ENCODE results near the gene MYO10.

MYO10 gene

GRCh38 chr5:16774806-16775205 is 161.3 kb downstream of the MYO10 start:
- Histone ChIP-seq H3K27me3 (ENCODE audit: insufficient read depth, low read depth) (no peaks in the 10 kb centered on the region), H3K79me2 (ENCODE audit: insufficient read depth, low read depth) (no peaks in the 10 kb centered on the region), H4K20me1 (ENCODE audit: insufficient read depth) (no peaks in the 10 kb centered on the region), H3K9ac (no peak overlapping the region), H3K4me3 (IDR thresholded peaks at IDR 0.05; ENCODE audit: insufficient read depth, low read depth, low read length) (no peak overlapping the region), H3K4me2 (no peak overlapping the region), H3K27ac (no peak overlapping the region), H2AFZ (ENCODE audit: low read depth) (no peak overlapping the region), H3K36me3 (ENCODE audit: insufficient read depth) (no peaks in the 10 kb centered on the region), H3K4me1 (ENCODE audit: low read depth, poor library complexity, severe bottlenecking) (no peaks in the 10 kb centered on the region)
- TF ChIP-seq, protein P1, sequence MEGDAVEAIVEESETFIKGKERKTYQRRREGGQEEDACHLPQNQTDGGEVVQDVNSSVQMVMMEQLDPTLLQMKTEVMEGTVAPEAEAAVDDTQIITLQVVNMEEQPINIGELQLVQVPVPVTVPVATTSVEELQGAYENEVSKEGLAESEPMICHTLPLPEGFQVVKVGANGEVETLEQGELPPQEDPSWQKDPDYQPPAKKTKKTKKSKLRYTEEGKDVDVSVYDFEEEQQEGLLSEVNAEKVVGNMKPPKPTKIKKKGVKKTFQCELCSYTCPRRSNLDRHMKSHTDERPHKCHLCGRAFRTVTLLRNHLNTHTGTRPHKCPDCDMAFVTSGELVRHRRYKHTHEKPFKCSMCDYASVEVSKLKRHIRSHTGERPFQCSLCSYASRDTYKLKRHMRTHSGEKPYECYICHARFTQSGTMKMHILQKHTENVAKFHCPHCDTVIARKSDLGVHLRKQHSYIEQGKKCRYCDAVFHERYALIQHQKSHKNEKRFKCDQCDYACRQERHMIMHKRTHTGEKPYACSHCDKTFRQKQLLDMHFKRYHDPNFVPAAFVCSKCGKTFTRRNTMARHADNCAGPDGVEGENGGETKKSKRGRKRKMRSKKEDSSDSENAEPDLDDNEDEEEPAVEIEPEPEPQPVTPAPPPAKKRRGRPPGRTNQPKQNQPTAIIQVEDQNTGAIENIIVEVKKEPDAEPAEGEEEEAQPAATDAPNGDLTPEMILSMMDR (conservative IDR thresholded peaks at IDR 0.05; ENCODE audit: low read depth, low read length), result no peak

GRCh38 chr5:16773991-16774390 is 162.1 kb downstream of the MYO10 start:
- no peak overlapping the region for H3K27ac ChIP-seq
- no peaks in the 10 kb centered on the region for H3K36me3 ChIP-seq (ENCODE audit: insufficient read depth)
- H2AFZ ChIP-seq (ENCODE audit: low read depth), result no peak overlapping the region

DNA sequence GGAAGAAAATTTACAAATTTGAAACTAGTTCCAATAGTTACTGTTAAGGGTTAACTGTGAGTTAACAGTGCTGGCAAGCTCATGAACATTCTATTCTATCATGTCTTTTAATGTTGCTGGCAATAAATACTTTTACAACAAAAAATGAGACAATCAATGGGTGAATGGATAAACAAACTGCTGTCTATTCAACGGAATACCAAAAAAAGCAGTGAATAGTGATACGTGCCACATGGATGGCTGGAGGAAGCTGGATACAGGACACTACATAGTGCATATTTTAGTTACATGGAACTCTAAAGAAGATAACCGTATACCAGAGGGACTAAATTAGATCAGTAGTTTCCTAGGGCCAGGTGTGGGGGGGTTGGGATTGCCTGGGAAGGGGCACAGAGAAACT is 163.5 kb downstream of the MYO10 start:
- Histone ChIP-seq H3K9ac (no peak overlapping the region), H2AFZ (ENCODE audit: low read depth) (no peak overlapping the region), H3K4me1 (ENCODE audit: low read depth, poor library complexity, severe bottlenecking) (no peaks in the 10 kb centered on the region), H3K36me3 (ENCODE audit: insufficient read depth) (no peaks in the 10 kb centered on the region), H3K27me3 (ENCODE audit: insufficient read depth, low read depth) (no peaks in the 10 kb centered on the region), H3K79me2 (ENCODE audit: insufficient read depth, low read depth) (no peaks in the 10 kb centered on the region), H3K4me2 (no peak overlapping the region), H3K4me3 (IDR thresholded peaks at IDR 0.05; ENCODE audit: insufficient read depth, low read depth, low read length) (no peak overlapping the region), H3K27ac (no peak overlapping the region), H4K20me1 (ENCODE audit: insufficient read depth) (no peaks in the 10 kb centered on the region)
- TF ChIP-seq, protein P1 (conservative IDR thresholded peaks at IDR 0.05; ENCODE audit: low read depth, low read length), result no peak

More at GRCh38 chr5:16773991-16774390, 162.1 kb downstream of the MYO10 start:
- H4K20me1 ChIP-seq (ENCODE audit: insufficient read depth), result no peaks in the 10 kb centered on the region
- no peak overlapping the region for H3K4me3 ChIP-seq (IDR thresholded peaks at IDR 0.05; ENCODE audit: insufficient read depth, low read depth, low read length)
- no peaks in the 10 kb centered on the region for H3K27me3 ChIP-seq (ENCODE audit: insufficient read depth, low read depth)
- H3K79me2 ChIP-seq (ENCODE audit: insufficient read depth, low read depth), result no peaks in the 10 kb centered on the region
- TF ChIP-seq, protein P1 (conservative IDR thresholded peaks at IDR 0.05; ENCODE audit: low read depth, low read length), result no peak
- H3K9ac ChIP-seq, result no peak overlapping the region
- no peaks in the 10 kb centered on the region for H3K4me1 ChIP-seq (ENCODE audit: low read depth, poor library complexity, severe bottlenecking)
- no peak overlapping the region for H3K4me2 ChIP-seq

- Histone ChIP-seq H3K27me3 (ENCODE audit: insufficient read depth, low read depth) (no peaks in the 10 kb centered on the region), H3K9ac (no peak overlapping the region), H4K20me1 (ENCODE audit: insufficient read depth) (no peaks in the 10 kb centered on the region), H3K36me3 (ENCODE audit: insufficient read depth) (no peaks in the 10 kb centered on the region), H3K4me3 (IDR thresholded peaks at IDR 0.05; ENCODE audit: insufficient read depth, low read depth, low read length) (no peak overlapping the region), H3K4me2 (no peak overlapping the region), H2AFZ (ENCODE audit: low read depth) (no peak overlapping the region), H3K4me1 (ENCODE audit: low read depth, poor library complexity, severe bottlenecking) (no peaks in the 10 kb centered on the region), H3K27ac (no peak overlapping the region), H3K79me2 (ENCODE audit: insufficient read depth, low read depth) (no peaks in the 10 kb centered on the region)
- TF ChIP-seq, protein P1 (conservative IDR thresholded peaks at IDR 0.05; ENCODE audit: low read depth, low read length), result no peak
Observed at GRCh38 chr5:16768184-16768583, 167.9 kb downstream of the MYO10 start.
